ENCODE measurements around the gene BOK. TPM values are rescaled to one million over a fixed set of nuclear protein-coding genes. Genes with fewer than 3 reads are reported as not detected.

The BOK gene
- polyA plus RNA-seq, 3 donors, result 0.05 TPM; not detected in 2

GRCh38 chr2:241597561-241597960 lies 39.0 kb downstream of the BOK start:
- Histone ChIP-seq H2AFZ (ENCODE audit: insufficient read depth, low read depth, low read length, poor library complexity, severe bottlenecking) (no peak overlapping the region), H3K79me2 (ENCODE audit: insufficient read depth, low read length) (no peaks in the 10 kb centered on the region), H3K9me3 (replicated peaks in 1 of 2; ENCODE audit: control insufficient read depth in 1 of 2, insufficient read depth in 1 of 2, low read length in 2 of 2) (no peaks in the 10 kb centered on the region), H3K9ac (ENCODE audit: insufficient read depth, low read length, poor library complexity, severe bottlenecking) (no peak overlapping the region), H3K4me3 (replicated peaks in 1 of 3; ENCODE audit: low read depth in 2 of 3, low read length in 3 of 3) (no peak overlapping the region), H4K20me1 (ENCODE audit: insufficient read depth, low read length) (no peaks in the 10 kb centered on the region), H3K27ac (ENCODE audit: low read depth in 1 of 2, low read length in 2 of 2) (no peak overlapping the region), H3K27me3 (ENCODE audit: control insufficient read depth in 2 of 2, insufficient read depth in 2 of 2, low read length in 2 of 2) (no peaks in the 10 kb centered on the region), H3K36me3 (replicated peaks in 1 of 2; ENCODE audit: control insufficient read depth in 1 of 2, insufficient read depth in 2 of 2, low read length in 2 of 2) (peaks cover 38 to 89% of the 10 kb centered on the region in 2 donors), H3K4me2 (replicated peaks; ENCODE audit: extremely low read depth, low read length, poor library complexity, severe bottlenecking) (no peak overlapping the region), H3K4me1 (ENCODE audit: control insufficient read depth in 1 of 2, insufficient read depth in 2 of 2, low read length in 2 of 2) (no peaks in the 10 kb centered on the region)
- Mint-ChIP-seq H3K27ac (peak overlapping the region in 1 of 7 donors; percentile 26), H3K4me3 (no peak overlapping the region), H3K9me3 (peaks cover 0 to 1% (median 0%) of the 10 kb centered on the region in 7 donors), H3K27me3 (ENCODE audit: low read depth in 3 of 3) (peaks cover 0 to under 1% (median 0%) of the 10 kb centered on the region in 3 donors), H3K36me3 (peaks cover 61 to 93% of the 10 kb centered on the region in 2 donors), H3K4me1 (no peaks in the 10 kb centered on the region)
- TF ChIP-seq, protein P1, sequence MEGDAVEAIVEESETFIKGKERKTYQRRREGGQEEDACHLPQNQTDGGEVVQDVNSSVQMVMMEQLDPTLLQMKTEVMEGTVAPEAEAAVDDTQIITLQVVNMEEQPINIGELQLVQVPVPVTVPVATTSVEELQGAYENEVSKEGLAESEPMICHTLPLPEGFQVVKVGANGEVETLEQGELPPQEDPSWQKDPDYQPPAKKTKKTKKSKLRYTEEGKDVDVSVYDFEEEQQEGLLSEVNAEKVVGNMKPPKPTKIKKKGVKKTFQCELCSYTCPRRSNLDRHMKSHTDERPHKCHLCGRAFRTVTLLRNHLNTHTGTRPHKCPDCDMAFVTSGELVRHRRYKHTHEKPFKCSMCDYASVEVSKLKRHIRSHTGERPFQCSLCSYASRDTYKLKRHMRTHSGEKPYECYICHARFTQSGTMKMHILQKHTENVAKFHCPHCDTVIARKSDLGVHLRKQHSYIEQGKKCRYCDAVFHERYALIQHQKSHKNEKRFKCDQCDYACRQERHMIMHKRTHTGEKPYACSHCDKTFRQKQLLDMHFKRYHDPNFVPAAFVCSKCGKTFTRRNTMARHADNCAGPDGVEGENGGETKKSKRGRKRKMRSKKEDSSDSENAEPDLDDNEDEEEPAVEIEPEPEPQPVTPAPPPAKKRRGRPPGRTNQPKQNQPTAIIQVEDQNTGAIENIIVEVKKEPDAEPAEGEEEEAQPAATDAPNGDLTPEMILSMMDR (IDR thresholded peaks at IDR 0.05), result no peak
- DNase-seq, result no peak
- WGBS (ENCODE audit: insufficient coverage), result 98% methylated on average over 6 of the region's 6 CpGs
- intact Hi-C loops (cut with micrococcal nuclease), result no loop called here

GRCh38 chr2:241598061-241598460 lies 39.5 kb downstream of the BOK start:
- Mint-ChIP-seq H3K4me1 (no peaks in the 10 kb centered on the region), H3K4me3 (no peak overlapping the region), H3K27me3 (ENCODE audit: low read depth in 3 of 3) (peaks cover 0 to 1% (median 0%) of the 10 kb centered on the region in 3 donors), H3K9me3 (peaks cover 0 to 1% (median 0%) of the 10 kb centered on the region in 7 donors), H3K27ac (no peak overlapping the region), H3K36me3 (peaks cover 64 to 94% of the 10 kb centered on the region in 2 donors)
- intact Hi-C loops (cut with micrococcal nuclease), result no loop called here
- Histone ChIP-seq H4K20me1 (ENCODE audit: insufficient read depth, low read length) (no peaks in the 10 kb centered on the region), H2AFZ (ENCODE audit: insufficient read depth, low read depth, low read length, poor library complexity, severe bottlenecking) (no peak overlapping the region), H3K4me3 (replicated peaks in 1 of 3; ENCODE audit: low read depth in 2 of 3, low read length in 3 of 3) (no peak overlapping the region), H3K9me3 (replicated peaks in 1 of 2; ENCODE audit: control insufficient read depth in 1 of 2, insufficient read depth in 1 of 2, low read length in 2 of 2) (no peaks in the 10 kb centered on the region), H3K4me2 (replicated peaks; ENCODE audit: extremely low read depth, low read length, poor library complexity, severe bottlenecking) (no peak overlapping the region), H3K79me2 (ENCODE audit: insufficient read depth, low read length) (no peaks in the 10 kb centered on the region), H3K9ac (ENCODE audit: insufficient read depth, low read length, poor library complexity, severe bottlenecking) (no peak overlapping the region), H3K36me3 (replicated peaks in 1 of 2; ENCODE audit: control insufficient read depth in 1 of 2, insufficient read depth in 2 of 2, low read length in 2 of 2) (peaks cover 40 to 91% of the 10 kb centered on the region in 2 donors), H3K27me3 (ENCODE audit: control insufficient read depth in 2 of 2, insufficient read depth in 2 of 2, low read length in 2 of 2) (no peaks in the 10 kb centered on the region), H3K27ac (ENCODE audit: low read depth in 1 of 2, low read length in 2 of 2) (no peak overlapping the region), H3K4me1 (ENCODE audit: control insufficient read depth in 1 of 2, insufficient read depth in 2 of 2, low read length in 2 of 2) (no peaks in the 10 kb centered on the region)
- TF ChIP-seq, protein P1 (IDR thresholded peaks at IDR 0.05), result no peak
- no peak for DNase-seq
- 100% methylated on average over 4 of the region's 5 CpGs for WGBS (ENCODE audit: insufficient coverage)
